HepG2 (cell line): ENCODE data around the gene RECK. TPM values are rescaled to one million over a fixed set of nuclear protein-coding genes. Genes with fewer than 3 reads are reported as not detected.

Source experiments
- ATAC-seq: fragments of 200-7000 bp; cut with Tn5 transposase; 3 replicates; pipeline ENCODE4 v1.9.1; 2020; ENCODE audit warnings: mild to moderate bottlenecking, moderate library complexity
- BruUV-seq: library from RNA; stranded (reverse); fragments of 400-500 nt; replicated peaks from 2 replicates; lab custom pipeline; 2021; lab: Mats Ljungman, UMichigan
- CTCF ChIA-PET: fragments of 300-600 bp; formaldehyde crosslinking; extraction: SDS; loops from one replicate; lab custom pipeline; 2021; ENCODE audit warnings: low total read pairs, inconsistent platforms, low intra/inter-chr PET ratio; lab: Yijun Ruan, JAX
- POLR2A ChIA-PET: fragments of 350-600 bp; sonication (Branson Sonifier 250); formaldehyde crosslinking; loops from one replicate; lab custom pipeline; 2020; ENCODE audit warnings: antibody characterized with exemption, inconsistent platforms; lab: Yijun Ruan, JAX
- DNase-seq: peaks from one replicate; pipeline ENCODE4 v3.0.0-alpha.2; 2015; ENCODE audit warnings: low spot score
- FAIRE-seq: peaks from 3 replicates; lab custom pipeline; 2011; peaks lifted over from hg19 to GRCh38; lab: Jason Lieb, UNC
- H2AFZ ChIP-seq: one replicate; pipeline ENCODE4 v1.6.1; 2011; ENCODE audit warnings: low read length, inconsistent platforms
- H3K27ac ChIP-seq: fragments of 300-600 bp; 3 replicates; pipeline ENCODE4 v1.8.0; 2011; ENCODE audit warnings: mixed run types, mild to moderate bottlenecking, mixed read lengths, low read length, inconsistent platforms; ENCODE audit not compliant: insufficient read depth; ENCODE audit errors: extremely low read length
- H3K27me3 ChIP-seq, 2 experiments: fragments of 200-600 bp in 1 of 2; 2 replicates in 1 of 2; 3 replicates in 1 of 2; pipeline versions ENCODE4 v1.6.0 to v1.8.0; 2011; ENCODE audit warnings: low read length in 2 of 2, mild to moderate bottlenecking in 2 of 2, moderate library complexity in 2 of 2, inconsistent platforms in 1 of 2; ENCODE audit not compliant: insufficient read depth in 2 of 2, control insufficient read depth in 1 of 2
- H3K36me3 ChIP-seq, 2 experiments: fragments of 200-600 bp in 1 of 2; replicated peaks in 1 of 2; 2 replicates in 1 of 2; 3 replicates in 1 of 2; pipeline versions ENCODE4 v1.5.1 to v1.8.0; 2011; ENCODE audit warnings: low read length in 2 of 2, inconsistent platforms in 1 of 2; ENCODE audit not compliant: insufficient read depth in 2 of 2, control insufficient read depth in 1 of 2
- H3K4me1 ChIP-seq: 2 replicates; pipeline ENCODE4 v1.5.1; 2012; ENCODE audit warnings: low read length, inconsistent platforms; ENCODE audit not compliant: insufficient read depth
- H3K4me2 ChIP-seq: 2 replicates; pipeline ENCODE4 v1.6.0; 2011; ENCODE audit warnings: low read depth, low read length, inconsistent platforms
- H3K4me3 ChIP-seq, 3 experiments: fragments of 200-600 bp in 1 of 3; sonication (generic), shearing (Covaris generic) in 1 of 3; replicated peaks in 1 of 3; 2 replicates each; pipeline ENCODE4 v1.5.1; 2011 to 2016; ENCODE audit warnings: low read length in 3 of 3, inconsistent platforms in 2 of 3, low read depth in 2 of 3, mild to moderate bottlenecking in 2 of 3, control low read depth in 1 of 3, mixed read lengths in 1 of 3; ENCODE audit not compliant: insufficient read depth in 1 of 3
- H3K79me2 ChIP-seq: one replicate; pipeline ENCODE4 v1.6.1; 2011; ENCODE audit warnings: low read length, inconsistent platforms; ENCODE audit not compliant: insufficient read depth
- H3K9ac ChIP-seq: 2 replicates; pipeline ENCODE4 v1.6.0; 2011; ENCODE audit warnings: mild to moderate bottlenecking, low read depth, low read length, inconsistent platforms; ENCODE audit not compliant: insufficient read depth
- H3K9me3 ChIP-seq: 2 replicates; pipeline ENCODE4 v1.5.1; 2012; ENCODE audit warnings: mild to moderate bottlenecking, low read length
- H4K20me1 ChIP-seq: 2 replicates; pipeline ENCODE4 v1.6.0; 2011; ENCODE audit warnings: inconsistent platforms, mild to moderate bottlenecking, low read length, moderate library complexity; ENCODE audit not compliant: insufficient read depth
- HOXA5 ChIP-seq: sonication (generic); formaldehyde crosslinking; IDR thresholded peaks from 2 replicates; pipeline ENCODE4 v1.4.0; 2020; ENCODE audit warnings: missing genetic modification reagents
- IKZF1 ChIP-seq: fragments of 450-650 bp; IDR thresholded peaks from 2 replicates; pipeline ENCODE4 v1.7.1; 2016
- PITX1 ChIP-seq: sonication (generic); formaldehyde crosslinking; IDR thresholded peaks from 2 replicates; pipeline ENCODE4 v1.5.1; 2020; ENCODE audit warnings: mild to moderate bottlenecking, missing genetic modification reagents
- PRMT3 ChIP-seq: sonication (generic); formaldehyde crosslinking; IDR thresholded peaks from 2 replicates; pipeline ENCODE4 v1.8.1; 2022; ENCODE audit warnings: low read depth, mild to moderate bottlenecking, moderate library complexity, missing genetic modification reagents, borderline replicate concordance
- RCOR2 ChIP-seq: IDR thresholded peaks from 2 replicates; pipeline ENCODE4 v1.6.1; 2016; ENCODE audit warnings: missing biosample characterization, missing genetic modification reagents
- REXO4 ChIP-seq: sonication (generic); formaldehyde crosslinking; IDR thresholded peaks from 2 replicates; pipeline ENCODE4 v1.8.0; 2022; ENCODE audit warnings: missing genetic modification reagents, mild to moderate bottlenecking, borderline replicate concordance
- TP53 ChIP-seq: sonication (generic); formaldehyde crosslinking; conservative IDR thresholded peaks from 2 replicates; pipeline ENCODE4 v1.4.0; 2020; ENCODE audit warnings: missing genetic modification reagents
- ZBTB34 ChIP-seq: sonication (generic); formaldehyde crosslinking; IDR thresholded peaks from 2 replicates; pipeline ENCODE4 v1.8.0; 2022; ENCODE audit warnings: mild to moderate bottlenecking, missing genetic modification reagents
- ZNF510 ChIP-seq: sonication (generic); formaldehyde crosslinking; IDR thresholded peaks from 2 replicates; pipeline ENCODE4 v1.4.0; 2020; ENCODE audit warnings: low read depth, mild to moderate bottlenecking, missing genetic modification reagents
- ZNF543 ChIP-seq: sonication (generic); formaldehyde crosslinking; IDR thresholded peaks from 2 replicates; pipeline ENCODE4 v1.4.0; 2020; ENCODE audit warnings: mild to moderate bottlenecking, missing genetic modification reagents
- ZNF850 ChIP-seq: sonication (generic); formaldehyde crosslinking; conservative IDR thresholded peaks from 2 replicates; pipeline ENCODE4 v1.9.0; 2021; ENCODE audit warnings: mild to moderate bottlenecking, missing genetic modification reagents
- WGBS: methylation state at CpG from one replicate; pipeline ENCODE4 v1.1.6; 2017; ENCODE audit warnings: low lambda C conversion rate; 5-methylcytosine and 5-hydroxymethylcytosine counted together
- in situ Hi-C: cut with HindIII; loops from 2 replicates; pipeline ENCODE4 v1.10.0; 2017; ENCODE audit warnings: low pct_unique_long_range_greater_than_20kb; ENCODE audit not compliant: extremely low pct_ligation_motif_present
- intact Hi-C: fragments of 100-400 bp; cut with micrococcal nuclease; formaldehyde crosslinking; loops from one replicate; pipeline ENCODE4 v1.10.0; 2022; ENCODE audit not compliant: unreplicated experiment
- polyA plus RNA-seq, 8 experiments: library from polyadenylated mRNA; depleted of rRNA in 3 of 8; stranded (reverse) in 7 of 8; unstranded in 1 of 8; fragments of >200 nt; fragmentation: Illumina TruSeq in 4 of 8; extraction: Trizol in 4 of 8; gene quantifications; 2 replicates each; pipeline versions ENCODE4 v1.2.1 to v1.2.3, GENCODE V29; 2011 to 2016; ENCODE audit warnings: low read depth in 4 of 8, missing spikeins in 1 of 8, mixed read lengths in 1 of 8; ENCODE audit not compliant: insufficient read depth in 1 of 8
- total RNA-seq, 5 experiments: library from RNA; depleted of rRNA; stranded (reverse); fragments of >200 nt; fragmentation: Illumina TruSeq; extraction: Trizol; gene quantifications; 2 replicates each; pipeline ENCODE4 v1.2.3, GENCODE V29; 2016; ENCODE audit warnings: low read depth in 1 of 5
- TF ChIP-seq, protein P1 (sequence below): sonication (generic); formaldehyde crosslinking; IDR thresholded peaks from 2 replicates; pipeline ENCODE4 v1.8.0; 2022; ENCODE audit warnings: missing genetic modification reagents, mild to moderate bottlenecking, moderate library complexity, borderline replicate concordance
- TF ChIP-seq, protein P2 (sequence below): sonication (generic); formaldehyde crosslinking; IDR thresholded peaks from 2 replicates; pipeline ENCODE4 v1.4.0; 2020; ENCODE audit warnings: missing genetic modification reagents
- TF ChIP-seq, protein P3 (sequence below): sonication (generic); formaldehyde crosslinking; IDR thresholded peaks from 2 replicates; pipeline ENCODE4 v1.5.1; 2020; ENCODE audit warnings: mild to moderate bottlenecking, missing genetic modification reagents, borderline replicate concordance

The RECK gene
- total and polyA plus RNA-seq, 2 of the 13 experiments (the other 11 are each of a cell fraction or from before 2014, with no cell fraction given), result 3.1 to 4.8 TPM

DNA sequence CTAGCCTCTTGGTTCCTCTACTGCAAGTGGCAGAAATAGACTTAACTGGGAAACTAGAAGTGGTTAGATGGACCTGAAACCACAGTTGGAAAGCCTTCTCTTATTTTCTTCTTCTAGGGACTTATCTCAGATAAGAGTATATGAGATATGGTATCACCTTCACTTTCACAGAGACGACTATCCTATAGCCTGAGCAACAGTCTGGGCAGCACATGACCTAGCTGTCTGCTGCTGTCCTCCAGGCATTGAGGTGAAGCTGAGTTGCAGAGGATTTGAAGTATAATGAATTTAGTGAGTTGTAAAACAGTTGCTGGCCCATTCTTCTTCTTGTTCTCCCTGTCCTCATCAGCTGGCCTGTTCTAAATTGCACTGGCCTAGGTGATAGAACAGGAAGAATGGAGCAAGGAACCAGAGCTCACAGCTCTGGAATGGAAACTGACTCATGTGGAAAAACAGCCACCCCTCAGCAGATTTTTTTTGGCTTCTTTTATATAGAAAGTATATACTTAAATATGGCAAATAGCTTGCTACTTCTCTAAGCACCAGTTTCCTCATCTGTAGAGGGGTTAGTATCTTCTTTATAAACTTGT is 27.8 kb downstream of the RECK start:
- 40% methylated on average over 1 of the region's 1 CpG for WGBS
- FAIRE-seq, result no peak
- CTCF ChIA-PET, result no interaction called here

More for the DNA sequence above, 27.8 kb downstream of the RECK start:
- no peak overlapping the region for H2AFZ ChIP-seq
- no peaks in the 10 kb centered on the region for H3K4me1 ChIP-seq
- ATAC-seq, result no peak
- H3K9ac ChIP-seq, result no peak overlapping the region
- H3K36me3 ChIP-seq, result 0 out of 5 replicates have a peak, but pooled peaks cover 0 to 4% of the 10 kb centered on the region in 2 experiments
- intact Hi-C loops, result no loop called here
- no peaks in the 10 kb centered on the region for H4K20me1 ChIP-seq
- H3K27me3 ChIP-seq, result no peaks in the 10 kb centered on the region
- no peaks in the 10 kb centered on the region for H3K9me3 ChIP-seq
- no peak overlapping the region for H3K4me3 ChIP-seq
- no peak for DNase-seq
- BruUV-seq, result no TSS peak
- no peak for TF ChIP-seq HOXA5 (CRISPR knock-in tag)
- TF ChIP-seq PITX1 (CRISPR knock-in tag), result no peak
- TF ChIP-seq ZNF543, result no peak
- TF ChIP-seq RCOR2 (CRISPR knock-in tag), result no peak
- TF ChIP-seq, protein P1, sequence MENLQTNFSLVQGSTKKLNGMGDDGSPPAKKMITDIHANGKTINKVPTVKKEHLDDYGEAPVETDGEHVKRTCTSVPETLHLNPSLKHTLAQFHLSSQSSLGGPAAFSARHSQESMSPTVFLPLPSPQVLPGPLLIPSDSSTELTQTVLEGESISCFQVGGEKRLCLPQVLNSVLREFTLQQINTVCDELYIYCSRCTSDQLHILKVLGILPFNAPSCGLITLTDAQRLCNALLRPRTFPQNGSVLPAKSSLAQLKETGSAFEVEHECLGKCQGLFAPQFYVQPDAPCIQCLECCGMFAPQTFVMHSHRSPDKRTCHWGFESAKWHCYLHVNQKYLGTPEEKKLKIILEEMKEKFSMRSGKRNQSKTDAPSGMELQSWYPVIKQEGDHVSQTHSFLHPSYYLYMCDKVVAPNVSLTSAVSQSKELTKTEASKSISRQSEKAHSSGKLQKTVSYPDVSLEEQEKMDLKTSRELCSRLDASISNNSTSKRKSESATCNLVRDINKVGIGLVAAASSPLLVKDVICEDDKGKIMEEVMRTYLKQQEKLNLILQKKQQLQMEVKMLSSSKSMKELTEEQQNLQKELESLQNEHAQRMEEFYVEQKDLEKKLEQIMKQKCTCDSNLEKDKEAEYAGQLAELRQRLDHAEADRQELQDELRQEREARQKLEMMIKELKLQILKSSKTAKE, result no peak
- TF ChIP-seq ZNF850, result no peak
- TF ChIP-seq, protein P2, sequence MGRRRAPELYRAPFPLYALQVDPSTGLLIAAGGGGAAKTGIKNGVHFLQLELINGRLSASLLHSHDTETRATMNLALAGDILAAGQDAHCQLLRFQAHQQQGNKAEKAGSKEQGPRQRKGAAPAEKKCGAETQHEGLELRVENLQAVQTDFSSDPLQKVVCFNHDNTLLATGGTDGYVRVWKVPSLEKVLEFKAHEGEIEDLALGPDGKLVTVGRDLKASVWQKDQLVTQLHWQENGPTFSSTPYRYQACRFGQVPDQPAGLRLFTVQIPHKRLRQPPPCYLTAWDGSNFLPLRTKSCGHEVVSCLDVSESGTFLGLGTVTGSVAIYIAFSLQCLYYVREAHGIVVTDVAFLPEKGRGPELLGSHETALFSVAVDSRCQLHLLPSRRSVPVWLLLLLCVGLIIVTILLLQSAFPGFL (CRISPR knock-in tag), result no peak
- no peak for TF ChIP-seq ZBTB34 (CRISPR knock-in tag)
- TF ChIP-seq IKZF1, result no peak
- no peak for TF ChIP-seq ZNF510 (CRISPR knock-in tag)
- TF ChIP-seq PRMT3 (CRISPR knock-in tag), result no peak
- no peak for TF ChIP-seq TP53 (CRISPR knock-in tag)
- TF ChIP-seq, protein P3, sequence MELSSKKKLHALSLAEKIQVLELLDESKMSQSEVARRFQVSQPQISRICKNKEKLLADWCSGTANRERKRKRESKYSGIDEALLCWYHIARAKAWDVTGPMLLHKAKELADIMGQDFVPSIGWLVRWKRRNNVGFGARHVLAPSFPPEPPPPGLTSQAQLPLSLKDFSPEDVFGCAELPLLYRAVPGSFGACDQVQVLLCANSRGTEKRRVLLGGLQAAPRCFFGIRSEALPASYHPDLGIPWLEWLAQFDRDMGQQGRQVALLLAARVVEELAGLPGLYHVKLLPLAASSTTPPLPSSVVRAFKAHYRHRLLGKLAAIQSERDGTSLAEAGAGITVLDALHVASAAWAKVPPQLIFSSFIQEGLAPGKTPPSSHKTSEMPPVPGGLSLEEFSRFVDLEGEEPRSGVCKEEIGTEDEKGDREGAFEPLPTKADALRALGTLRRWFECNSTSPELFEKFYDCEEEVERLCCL, result no peak
- TF ChIP-seq REXO4 (CRISPR knock-in tag), result no peak
- H3K79me2 ChIP-seq, result no peaks in the 10 kb centered on the region
- H3K4me2 ChIP-seq, result no peak overlapping the region
- in situ Hi-C loops, result loop anchor here (10.0 kb wide), 1 partner anchor 60 kb away; no protein-coding TSS in a partner anchor
- POLR2A ChIA-PET, result no interaction called here
- no peak overlapping the region for H3K27ac ChIP-seq
